NCI-H69 (cell line): ENCODE results near the gene PCNX1.
"Not testable (repeated sequence)": the region's sequence is repeated elsewhere in the genome, so short reads cannot be mapped to it uniquely, and the experiment has no call there.

ENCODE experiments used
- DNase-seq: peaks from one replicate; lab custom pipeline; 2025; lab: John Stamatoyannopoulos, UW

Gene PCNX1

GRCh38 chr14:71019917-71020316 is 112.7 kb downstream of the PCNX1 start:
- DNase-seq = not testable (repeated sequence)

- peak; percentile 33 for DNase-seq
These were observed 114.2 kb downstream of the PCNX1 start for GRCh38 chr14:71021347-71022011.

- peak; percentile 34 for DNase-seq
These were observed 115.0 kb downstream of the PCNX1 start for GRCh38 chr14:71022012-71022869.

- no peak for DNase-seq
These were observed 115.7 kb downstream of the PCNX1 start for GRCh38 chr14:71022939-71023338.

- no peak for DNase-seq
These were observed 122.0 kb downstream of the PCNX1 start for GRCh38 chr14:71029236-71029781.

GRCh38 chr14:71031000-71031399 is 123.7 kb downstream of the PCNX1 start:
- no peak for DNase-seq

- DNase-seq = no peak
These were observed 129.2 kb downstream of the PCNX1 start for GRCh38 chr14:71036433-71036832.

- no peak for DNase-seq
These were observed 141.1 kb downstream of the PCNX1 start for GRCh38 chr14:71048393-71048792.

- DNase-seq = no peak
These were observed 142.3 kb downstream of the PCNX1 start for GRCh38 chr14:71049435-71050133.

GRCh38 chr14:71050227-71050823 is 143.1 kb downstream of the PCNX1 start:
- DNase-seq = peak; percentile 35

- no peak for DNase-seq
These were observed 147.4 kb downstream of the PCNX1 start for GRCh38 chr14:71054706-71055105.

GRCh38 chr14:71056168-71056567 is 148.9 kb downstream of the PCNX1 start:
- no peak for DNase-seq

GRCh38 chr14:71060274-71060673 is 153.0 kb downstream of the PCNX1 start:
- no peak for DNase-seq

- DNase-seq = no peak
These were observed 153.7 kb downstream of the PCNX1 start for GRCh38 chr14:71060825-71061455.

- DNase-seq = no peak
These were observed 154.2 kb downstream of the PCNX1 start for GRCh38 chr14:71061458-71061857.

- no peak for DNase-seq
These were observed 155.5 kb downstream of the PCNX1 start for GRCh38 chr14:71062581-71063303.

- DNase-seq = no peak
These were observed 156.1 kb downstream of the PCNX1 start for GRCh38 chr14:71063351-71063750.

GRCh38 chr14:71064747-71065146 is 157.5 kb downstream of the PCNX1 start:
- not testable (repeated sequence) for DNase-seq

GRCh38 chr14:71070169-71070568 is 162.9 kb downstream of the PCNX1 start:
- no peak for DNase-seq

- DNase-seq = no peak
These were observed 163.8 kb downstream of the PCNX1 start for GRCh38 chr14:71071042-71071441.
